Measurements from ENCODE around the gene SHROOM2.

The SHROOM2 gene

DNA sequence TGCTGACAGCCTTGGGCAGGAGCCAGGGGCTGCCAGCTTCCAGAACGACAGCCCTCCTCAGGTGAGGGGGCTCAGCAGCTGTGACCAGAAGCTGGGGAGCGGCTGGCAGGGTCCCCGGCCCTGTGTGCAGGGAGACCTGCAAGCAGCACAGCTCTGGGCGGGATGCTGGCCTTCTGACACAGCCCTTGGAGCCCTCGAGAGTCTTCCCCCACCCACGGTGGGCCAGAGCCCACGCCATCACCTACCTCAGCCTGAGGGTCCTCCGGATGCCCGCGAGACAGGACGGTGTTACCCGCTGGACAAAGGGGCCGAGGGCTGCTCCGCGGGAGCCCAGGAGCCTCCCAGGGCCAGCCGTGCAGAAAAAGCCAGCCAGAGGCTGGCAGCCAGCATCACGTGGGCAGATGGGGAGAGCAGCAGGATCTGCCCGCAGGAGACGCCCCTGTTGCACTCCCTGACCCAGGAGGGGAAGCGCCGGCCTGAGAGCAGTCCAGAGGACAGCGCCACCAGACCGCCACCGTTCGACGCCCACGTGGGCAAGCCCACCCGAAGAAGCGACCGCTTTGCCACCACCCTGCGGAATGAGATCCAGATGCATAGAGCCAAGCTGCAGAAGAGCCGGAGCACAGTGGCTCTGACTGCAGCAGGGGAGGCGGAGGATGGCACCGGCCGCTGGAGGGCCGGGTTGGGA is 109.1 kb downstream of the SHROOM2 start:
- no peak for DNase-seq (ENCODE audit: low read depth in 3 of 3)

DNA sequence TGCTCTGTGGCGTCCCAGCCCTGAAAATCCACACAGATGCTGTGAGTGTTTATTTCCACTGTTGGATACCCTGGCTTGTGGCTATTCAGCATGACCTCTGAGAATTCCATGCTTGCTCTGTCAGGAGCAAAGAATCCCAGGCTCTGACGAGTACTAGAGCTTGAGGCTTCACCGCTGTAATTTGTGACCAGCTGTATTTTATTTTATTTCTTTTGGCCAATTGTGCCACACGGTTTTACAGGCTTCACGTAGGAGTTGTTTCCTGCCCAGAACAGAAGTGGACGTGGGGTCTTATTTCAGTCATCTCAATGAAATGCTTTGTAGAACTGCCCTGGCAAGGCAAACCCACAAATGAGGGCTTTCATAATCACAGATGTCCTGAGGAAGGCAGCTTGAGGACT is 111.5 kb downstream of the SHROOM2 start:
- no peak for DNase-seq (ENCODE audit: low read depth in 3 of 3)

DNA sequence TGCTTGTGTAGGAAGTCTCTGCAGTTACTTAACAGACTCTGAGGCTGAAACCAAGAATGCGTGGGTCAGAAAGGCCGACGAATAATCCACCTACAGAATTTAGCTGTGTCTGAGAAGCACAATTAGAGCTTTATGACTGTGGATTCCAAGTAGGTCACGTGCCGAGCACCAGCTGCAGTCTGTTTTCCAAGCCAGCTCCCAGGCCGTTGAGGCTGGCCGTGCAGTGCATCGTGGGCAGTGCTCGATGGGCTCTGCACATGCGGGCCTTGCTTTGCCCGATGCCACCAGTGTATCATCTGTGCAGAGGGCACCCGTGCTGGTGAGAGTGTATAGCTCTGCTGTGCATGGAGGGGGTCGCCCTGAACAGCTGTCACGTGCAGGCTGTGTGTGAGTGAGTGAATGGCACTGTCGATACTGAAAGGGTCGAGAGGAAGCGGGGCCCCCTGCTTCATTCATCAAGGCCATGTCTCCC is 113.4 kb downstream of the SHROOM2 start:
- DNase-seq (ENCODE audit: low read depth in 3 of 3) = peak in 1 of 3 experiments; percentile 2

DNA sequence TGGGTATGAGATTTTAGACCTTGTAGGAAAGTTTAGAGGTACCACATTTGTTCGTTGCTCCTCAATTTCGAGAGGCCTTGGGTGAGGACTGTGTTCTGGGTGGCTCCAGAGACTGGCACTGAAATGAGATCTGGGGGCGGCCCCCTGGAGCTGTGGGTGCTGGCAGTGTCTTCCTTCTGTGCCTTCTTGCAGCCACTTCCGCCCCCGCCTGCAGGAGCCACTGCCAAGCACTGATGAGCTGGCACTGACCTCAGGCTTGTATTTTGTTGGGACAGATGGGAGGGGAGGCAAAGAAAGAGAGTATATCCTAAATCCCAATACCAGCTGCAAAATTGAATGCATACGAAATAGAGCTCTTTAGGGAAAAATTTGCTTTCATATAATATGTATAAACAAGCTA is 116.4 kb downstream of the SHROOM2 start:
- DNase-seq (ENCODE audit: low read depth in 3 of 3) = no peak

DNA sequence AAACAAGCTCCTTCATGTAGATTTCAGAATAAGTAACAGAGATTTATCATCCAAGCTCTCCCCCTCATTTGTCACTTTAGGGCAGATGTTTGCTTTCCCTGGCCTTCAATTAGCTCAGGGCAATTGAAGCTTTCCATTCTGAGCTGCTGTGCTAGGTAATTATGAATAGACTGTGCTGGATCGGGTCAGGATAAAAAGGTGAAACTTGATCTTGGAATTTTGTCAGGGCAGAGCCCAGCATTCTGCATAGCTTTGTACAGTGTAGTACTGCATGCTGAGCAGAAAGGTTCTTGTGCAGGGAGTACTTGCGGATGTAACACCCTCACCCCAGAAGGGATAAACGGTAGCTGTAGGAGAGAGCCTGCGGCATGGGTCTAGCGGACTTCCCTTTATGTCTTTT is 116.9 kb downstream of the SHROOM2 start:
- DNase-seq (ENCODE audit: low read depth in 3 of 3) = no peak

DNA sequence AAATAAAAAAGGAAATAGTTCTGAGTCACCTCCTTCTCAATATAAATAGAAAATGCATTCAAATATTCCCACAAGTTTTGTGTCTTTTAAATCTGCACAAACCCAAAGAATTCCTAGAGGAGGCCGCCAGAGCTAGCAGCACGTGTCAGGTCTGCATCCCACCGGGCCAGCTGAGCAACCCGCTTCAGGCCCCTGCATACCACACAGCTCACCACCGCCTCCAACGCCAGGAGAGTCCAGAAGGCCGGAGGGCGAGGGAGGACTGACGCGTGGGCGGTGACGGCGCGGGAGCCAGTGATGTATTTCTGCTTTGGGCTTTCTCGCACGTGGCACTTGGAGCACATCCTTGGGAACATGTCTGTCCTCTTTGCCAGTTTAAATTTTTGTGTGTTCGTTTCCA is 119.1 kb downstream of the SHROOM2 start:
- no peak for DNase-seq (ENCODE audit: low read depth in 3 of 3)

DNA sequence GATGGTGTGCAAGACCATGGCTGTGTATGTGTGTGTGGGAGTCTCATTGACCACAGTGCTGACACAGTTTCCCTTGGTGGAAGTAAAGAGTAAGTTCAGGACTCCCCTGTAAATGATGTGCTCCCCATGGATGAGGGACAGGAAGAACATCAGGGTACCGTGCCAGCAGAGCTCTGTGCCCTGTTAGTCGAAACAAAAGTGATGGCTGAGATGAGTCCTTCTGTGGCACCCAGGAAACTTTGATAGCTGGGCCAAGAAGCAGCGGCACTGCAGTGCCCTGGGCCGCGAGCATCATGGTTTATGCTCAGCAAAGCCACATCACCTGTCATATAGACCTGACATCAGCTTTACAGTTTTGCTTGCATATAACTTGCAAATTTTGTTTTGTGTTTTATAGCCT is 119.5 kb downstream of the SHROOM2 start:
- no peak for DNase-seq (ENCODE audit: low read depth in 3 of 3)

DNA sequence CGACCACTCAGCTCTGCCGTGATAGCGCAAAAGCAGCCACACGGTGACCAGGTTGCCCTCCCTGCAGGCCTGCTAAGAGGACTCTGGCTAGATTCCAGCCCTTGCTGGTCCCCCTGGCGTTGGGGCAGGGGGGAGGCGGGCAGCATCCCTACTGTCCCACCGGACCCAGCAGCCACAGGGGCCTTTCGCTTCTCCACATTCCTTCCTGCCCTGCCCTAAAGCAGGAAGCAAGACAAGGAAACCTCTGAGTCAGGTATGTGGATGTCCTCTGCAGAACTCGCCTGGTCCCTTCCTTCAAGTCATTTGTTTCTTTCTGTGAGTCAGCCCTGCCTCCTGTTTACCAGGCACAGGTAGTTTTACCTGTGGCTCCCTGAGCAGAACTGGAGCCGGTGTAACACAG is 120.7 kb downstream of the SHROOM2 start:
- DNase-seq (ENCODE audit: low read depth in 3 of 3) = no peak

DNA sequence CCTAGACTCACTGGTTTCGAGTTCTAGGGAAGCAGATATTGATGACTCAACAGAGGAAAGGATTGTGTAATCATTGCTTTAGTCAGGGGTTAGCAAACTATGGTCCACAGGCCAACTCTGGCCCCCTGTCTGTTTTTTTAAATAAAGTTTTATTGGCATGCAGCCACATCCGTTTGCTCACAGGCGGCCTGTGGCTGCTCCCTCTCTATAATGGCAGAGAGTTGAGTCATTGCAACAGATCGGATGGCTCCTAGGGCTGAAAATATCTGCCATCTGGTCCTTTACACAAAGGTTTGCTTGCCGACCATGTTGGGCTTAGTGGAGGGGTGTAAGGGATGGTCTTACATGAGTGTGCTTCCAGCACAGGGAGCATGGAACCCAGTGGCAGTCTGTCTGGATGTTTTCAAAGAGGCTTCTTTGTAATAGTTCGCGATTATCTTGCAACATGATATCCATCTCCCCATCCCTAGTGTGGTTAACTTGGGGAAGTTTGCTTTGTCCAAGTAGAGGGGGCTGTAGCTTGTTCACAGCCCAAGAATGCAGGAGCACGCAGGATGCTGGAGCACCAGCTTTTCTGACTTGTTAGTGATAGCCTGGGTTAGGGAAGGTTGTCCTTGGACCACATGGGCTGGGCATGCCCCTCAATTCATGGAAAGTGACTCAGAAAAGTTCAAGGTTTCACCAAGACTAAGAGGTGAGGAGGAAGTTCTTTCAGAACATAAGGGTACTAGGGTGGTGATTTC is 121.6 kb downstream of the SHROOM2 start:
- DNase-seq (ENCODE audit: low read depth in 3 of 3) = no peak

DNA sequence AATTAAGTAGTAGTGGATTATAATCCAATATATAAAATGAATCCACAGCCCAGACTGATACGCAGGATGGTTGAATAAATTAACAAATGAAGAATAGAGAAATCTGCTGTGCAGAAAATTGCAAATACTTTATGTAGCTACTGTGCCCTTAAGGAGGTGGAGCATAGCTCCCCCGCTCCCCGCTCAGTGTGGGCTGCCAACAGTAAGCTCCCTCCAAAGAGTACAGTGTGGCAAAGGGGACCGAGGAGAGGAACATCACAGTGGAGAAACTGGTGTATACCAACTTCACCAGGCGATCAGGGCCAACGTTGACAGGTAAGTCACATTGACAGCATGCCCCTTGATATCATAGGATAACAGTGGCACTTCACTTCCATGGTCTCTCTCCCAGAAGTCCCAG is 123.0 kb downstream of the SHROOM2 start:
- DNase-seq (ENCODE audit: low read depth in 3 of 3) = no peak

DNA sequence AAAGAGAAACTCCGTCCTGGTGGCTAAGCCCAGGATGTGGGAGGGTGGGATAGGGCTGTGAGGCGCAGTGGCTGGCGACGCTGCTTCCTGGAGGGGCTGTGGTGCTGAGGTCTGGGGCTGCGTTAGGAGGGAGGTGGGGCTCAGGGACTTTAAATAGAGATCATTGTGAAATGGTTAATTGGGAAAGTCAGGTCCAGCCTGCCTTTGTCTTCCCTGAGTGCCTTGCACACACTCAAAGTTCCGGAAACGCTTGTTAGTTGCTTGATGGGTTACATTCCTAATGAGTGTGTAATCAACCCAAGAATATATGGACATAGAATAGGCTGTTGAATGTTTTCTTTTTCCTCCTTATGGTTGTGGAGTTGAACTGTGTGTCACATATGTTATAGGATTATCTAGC is 125.3 kb downstream of the SHROOM2 start:
- DNase-seq (ENCODE audit: low read depth in 3 of 3) = no peak

DNA sequence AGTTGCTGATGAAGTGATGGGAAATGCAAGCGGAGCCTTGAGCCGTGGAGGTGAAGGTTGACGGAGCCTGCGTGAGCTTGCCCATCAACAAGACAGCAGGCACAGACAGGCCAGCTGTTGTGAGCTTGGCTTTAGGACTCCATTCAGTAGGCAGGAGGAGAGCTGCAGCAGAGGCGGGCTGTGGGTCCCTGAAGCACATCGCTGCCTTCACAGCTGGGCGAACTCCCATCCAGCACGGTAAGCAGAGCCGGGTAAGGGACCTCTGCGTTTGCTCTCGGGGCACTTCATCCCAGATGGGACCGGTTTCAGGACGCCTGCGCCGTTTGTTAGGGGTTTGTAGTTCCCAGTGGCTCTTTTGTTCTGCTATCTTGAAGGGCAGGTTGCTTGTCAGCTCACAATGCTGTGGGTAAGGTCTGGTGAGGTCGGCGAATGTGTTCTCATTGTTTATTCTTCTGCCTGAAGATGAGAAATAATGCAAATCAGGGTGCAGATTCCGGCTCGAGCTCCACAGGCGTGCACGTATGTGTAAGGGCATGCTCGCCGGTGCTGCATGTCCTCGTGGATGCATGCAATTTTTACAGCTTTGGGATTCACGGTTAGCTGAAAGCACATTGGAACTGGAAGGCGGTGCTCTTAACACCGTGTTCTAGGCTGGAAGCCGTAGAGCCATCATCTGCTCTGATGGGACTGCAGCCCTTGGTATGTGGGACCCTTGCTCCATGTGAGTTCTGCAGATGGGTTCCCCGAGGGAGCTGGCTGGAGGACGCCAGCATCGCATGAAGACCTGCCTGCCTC is 126.3 kb downstream of the SHROOM2 start:
- DNase-seq (ENCODE audit: low read depth in 3 of 3) = no peak

DNA sequence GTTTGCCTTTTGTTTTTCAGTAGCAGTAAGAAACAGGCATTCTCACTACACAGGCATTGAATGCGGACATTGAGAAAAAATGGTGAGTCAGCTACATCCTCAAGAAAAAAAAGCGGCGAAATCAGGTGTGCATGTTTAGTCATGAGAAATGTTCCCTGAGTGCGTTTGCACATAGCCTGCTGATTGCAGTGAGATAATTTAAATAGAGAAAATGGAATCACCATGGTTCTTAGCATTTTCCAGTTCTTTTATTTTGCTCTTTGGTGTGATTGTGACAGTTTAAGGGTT is 126.9 kb downstream of the SHROOM2 start:
- DNase-seq (ENCODE audit: low read depth in 3 of 3) = no peak

DNA sequence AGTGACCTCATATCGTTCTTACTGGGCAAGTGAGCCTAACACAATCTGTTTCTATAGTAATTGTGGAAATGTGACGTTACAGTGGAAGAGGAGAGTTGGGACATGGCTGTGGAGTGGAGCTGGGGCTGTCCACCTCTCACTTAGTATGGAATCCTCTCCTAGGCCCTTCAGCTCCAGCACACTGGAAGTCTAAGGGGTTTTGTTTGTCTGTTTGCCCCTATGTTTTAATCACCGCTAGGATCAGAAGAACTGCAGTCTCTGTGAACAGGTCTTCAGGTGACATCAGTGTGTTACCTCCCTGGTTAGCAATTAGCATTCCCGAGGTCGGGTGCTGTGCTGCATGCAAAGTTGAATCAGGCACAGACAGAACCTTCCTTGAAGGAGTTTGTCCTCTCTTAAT is 131.6 kb downstream of the SHROOM2 start:
- no peak for DNase-seq (ENCODE audit: low read depth in 3 of 3)

DNA sequence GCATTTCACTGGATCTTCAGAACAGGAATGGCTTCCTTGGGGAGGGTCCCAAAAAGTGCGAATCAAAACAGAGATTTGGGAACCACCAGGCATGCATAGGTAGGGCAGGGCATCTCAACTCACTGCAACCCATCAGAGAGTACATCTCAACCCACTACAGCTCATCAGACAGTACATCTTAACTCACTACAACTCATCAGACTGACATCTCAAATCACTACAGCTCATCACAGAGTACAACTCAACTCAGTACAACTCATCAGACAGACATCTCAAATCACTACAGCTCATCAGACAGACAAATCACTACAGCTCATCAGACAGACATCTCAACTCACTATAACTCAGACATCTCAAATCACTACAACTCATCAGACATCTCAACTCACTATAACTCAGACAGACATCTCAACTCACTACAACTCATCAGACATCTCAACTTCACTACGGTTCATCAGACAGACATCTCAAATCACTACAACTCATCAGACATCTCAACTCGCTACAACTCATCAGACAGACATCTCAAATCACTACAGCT is 133.5 kb downstream of the SHROOM2 start:
- DNase-seq (ENCODE audit: low read depth in 3 of 3) = no peak

DNA sequence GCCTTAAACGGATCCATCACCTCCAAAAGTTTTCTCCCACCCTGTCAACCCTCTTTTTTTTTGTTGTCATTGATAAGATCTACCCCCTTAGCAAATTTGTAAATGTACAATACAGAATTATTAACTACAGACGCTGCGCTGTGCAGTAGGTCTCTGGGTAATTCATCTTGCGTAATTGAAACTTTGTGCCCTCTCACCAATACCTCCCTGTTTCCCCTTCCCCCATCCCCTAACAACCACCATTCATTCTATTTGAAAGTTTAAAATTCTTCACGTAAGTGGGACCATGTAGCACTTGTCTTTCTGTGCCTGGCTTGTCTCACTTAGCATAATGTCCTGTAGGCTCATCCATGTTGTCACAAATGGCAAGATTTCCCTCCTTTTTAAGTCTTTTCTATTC is 135.2 kb downstream of the SHROOM2 start:
- no peak for DNase-seq (ENCODE audit: low read depth in 3 of 3)

DNA sequence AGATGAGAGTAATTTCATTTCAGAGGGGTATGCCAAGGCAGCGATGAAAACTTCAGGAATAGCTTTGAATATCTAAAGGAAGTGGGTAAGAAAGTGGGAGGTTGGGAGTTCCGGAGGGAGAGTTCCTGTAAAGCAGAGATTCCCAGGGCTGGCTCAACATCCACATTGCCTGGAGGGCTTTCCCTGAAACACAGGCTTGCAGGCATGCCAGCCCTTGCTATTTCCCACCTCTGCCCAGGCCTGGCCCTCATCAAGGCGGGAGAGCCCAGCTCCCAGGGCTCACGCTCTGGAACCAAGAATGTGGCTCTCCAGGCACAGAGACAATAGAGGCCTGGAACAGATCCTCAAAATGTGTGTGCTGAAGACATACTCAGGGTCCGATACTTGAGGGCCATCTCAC is 137.1 kb downstream of the SHROOM2 start:
- no peak for DNase-seq (ENCODE audit: low read depth in 3 of 3)

DNA sequence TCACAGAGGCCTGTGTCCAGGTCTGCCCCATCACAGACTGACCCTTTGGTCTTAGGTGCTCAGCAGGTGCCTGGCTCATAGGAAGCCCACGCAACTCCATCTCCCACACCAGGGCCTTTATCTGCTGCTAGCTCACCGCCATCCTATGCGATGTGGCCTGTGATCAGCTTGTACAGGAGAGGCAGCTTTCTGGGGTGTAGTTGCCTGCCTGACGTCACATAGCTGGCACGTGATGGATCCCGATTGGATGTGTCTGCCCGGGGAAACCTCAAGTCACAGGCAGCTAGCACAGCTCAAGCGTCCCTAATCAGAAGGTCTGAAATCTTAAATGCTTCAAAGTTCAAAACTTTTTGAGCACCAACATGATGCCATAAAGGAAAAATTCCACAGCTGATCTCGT is 139.8 kb downstream of the SHROOM2 start:
- no peak for DNase-seq (ENCODE audit: low read depth in 3 of 3)

DNA sequence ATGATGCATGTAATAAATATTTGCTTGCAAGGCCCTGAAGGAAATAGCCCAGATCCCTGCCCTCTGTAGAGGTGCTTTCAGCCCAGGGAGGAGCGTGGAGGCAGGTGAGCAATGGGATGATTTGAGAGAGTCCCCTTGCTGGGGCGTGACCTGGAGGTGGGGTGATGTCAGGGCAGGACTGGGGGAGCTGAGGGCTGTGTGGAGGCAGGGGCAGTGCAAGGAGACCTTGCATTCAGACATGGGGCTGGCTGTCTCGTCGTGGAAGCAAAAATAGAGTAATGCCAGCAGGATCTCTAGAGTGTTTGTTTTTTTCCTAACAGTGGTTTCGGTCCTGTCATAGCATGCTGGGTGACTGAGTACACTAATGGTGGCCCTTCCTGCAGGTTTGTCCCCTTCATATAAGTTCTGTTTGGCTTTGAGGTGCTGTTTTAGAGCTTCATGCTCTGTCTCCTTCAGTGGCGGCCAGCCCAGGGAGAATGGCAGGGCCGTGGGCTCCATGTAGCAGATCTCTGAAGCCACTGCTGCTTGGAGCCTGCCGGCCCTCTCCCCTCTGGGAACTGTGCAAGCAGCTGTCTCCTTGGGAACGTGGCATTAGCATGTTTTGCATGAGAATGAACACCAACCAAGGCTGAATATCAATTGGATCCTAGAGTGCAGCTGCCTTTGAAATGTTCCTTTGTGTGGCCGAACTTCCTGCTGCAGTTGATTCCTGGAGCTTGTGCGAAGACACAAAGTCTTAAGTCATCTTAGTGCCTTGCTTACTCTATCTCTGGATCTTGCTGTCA is 141.7 kb downstream of the SHROOM2 start:
- DNase-seq (ENCODE audit: low read depth in 3 of 3) = no peak

DNA sequence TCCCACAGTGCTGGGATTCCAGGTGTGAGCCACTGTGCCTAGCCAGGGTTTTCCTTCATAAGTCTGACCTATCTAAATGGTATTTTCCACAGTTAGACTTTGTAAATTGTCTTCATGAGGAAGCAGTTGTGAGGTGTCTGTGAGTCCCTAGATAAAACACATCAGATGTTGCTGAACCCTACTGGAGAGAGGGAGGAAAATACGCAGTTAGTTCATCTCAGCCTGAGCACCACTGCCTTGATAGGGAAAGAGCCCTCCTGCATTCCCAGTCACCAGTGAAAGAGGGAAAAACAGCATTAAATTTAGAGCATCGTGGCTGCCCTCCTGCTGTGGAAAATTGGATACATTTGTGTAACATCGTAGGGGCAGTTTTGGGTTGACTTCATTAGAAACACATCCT is 149.2 kb downstream of the SHROOM2 start:
- no peak for DNase-seq (ENCODE audit: low read depth in 3 of 3)

DNA sequence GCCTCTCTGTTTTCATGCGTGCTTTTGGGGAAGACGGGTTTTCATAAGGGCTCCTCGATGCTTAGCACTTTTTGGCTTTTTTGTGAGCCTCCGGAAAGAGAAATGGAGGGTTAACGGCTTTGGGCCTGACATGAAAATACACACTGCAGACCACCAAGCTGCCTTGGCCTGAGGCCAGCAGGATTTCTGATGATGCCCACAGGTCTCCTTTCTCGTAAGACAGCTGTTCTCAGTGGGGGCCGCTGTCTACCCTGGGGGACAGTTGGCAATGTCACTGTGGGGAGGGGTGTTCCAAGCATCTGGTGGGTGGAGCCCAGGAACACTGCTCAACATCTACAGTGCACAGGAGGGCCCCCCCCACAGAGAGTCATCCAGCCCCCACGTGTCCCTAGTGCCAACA is 151.5 kb downstream of the SHROOM2 start:
- DNase-seq (ENCODE audit: low read depth in 3 of 3) = no peak

DNA sequence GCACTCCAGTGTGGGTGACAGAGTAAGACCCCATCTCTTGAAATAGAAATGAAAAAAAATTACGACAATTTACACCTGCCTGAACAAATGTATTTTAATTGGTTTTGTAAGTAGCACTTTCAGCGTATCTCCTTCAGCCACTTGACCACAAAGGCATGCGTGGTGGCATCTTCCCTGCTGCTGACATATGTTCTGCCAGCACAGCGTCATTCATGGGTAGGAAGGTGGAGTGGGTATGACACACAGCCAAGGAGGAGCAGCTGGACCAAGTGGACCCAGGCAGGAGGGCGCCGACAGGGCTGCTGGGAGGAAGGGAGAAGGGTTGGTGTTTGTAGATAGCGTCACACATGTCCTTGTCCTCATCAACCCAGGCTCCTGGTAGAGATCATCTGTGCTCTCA is 152.3 kb downstream of the SHROOM2 start:
- DNase-seq (ENCODE audit: low read depth in 3 of 3) = no peak

All from stimulated activated CD4-positive, alpha-beta T cell treated with anti-CD3 and anti-CD28 coated beads, TNF-alpha, amount 100 ng/mL, for 24 hours (primary cell).